Bronchial epithelial cell (primary cell): ENCODE results near the gene SULT2B1. TPM values are rescaled to one million over a fixed set of nuclear protein-coding genes. Genes with fewer than 3 reads are reported as not detected.

Experiments used
- DNase-seq: peaks from one replicate; pipeline ENCODE4 v3.0.0-alpha.2; 2010; ENCODE audit warnings: low read depth
- FAIRE-seq: peaks from 2 replicates; lab custom pipeline; 2011; peaks lifted over from hg19 to GRCh38; lab: Jason Lieb, UNC
- H3K27me3 ChIP-seq: 2 replicates; pipeline ENCODE4 v1.5.1; 2011; ENCODE audit warnings: low read length; ENCODE audit not compliant: control insufficient read depth, insufficient read depth
- H3K36me3 ChIP-seq: 2 replicates; pipeline ENCODE4 v1.5.1; 2011; ENCODE audit warnings: low read length; ENCODE audit not compliant: control insufficient read depth, insufficient read depth
- H3K4me3 ChIP-seq: 2 replicates; pipeline ENCODE4 v1.5.1; 2011; ENCODE audit warnings: mild to moderate bottlenecking, low read depth, low read length, control low read depth
- total RNA-seq: library from RNA; depleted of rRNA; stranded (reverse); fragments of >200 nt; gene quantifications from 2 replicates; pipeline ENCODE4 v1.2.1, GENCODE V29; 2014
- TF ChIP-seq, protein P1 (sequence below): IDR thresholded peaks from 2 replicates; pipeline ENCODE4 v1.5.1; 2011; ENCODE audit warnings: mild to moderate bottlenecking, moderate library complexity, low read length, control low read depth, inconsistent platforms; ENCODE audit not compliant: insufficient read depth, severe bottlenecking

The SULT2B1 gene
- total RNA-seq, 1 donor from 2014 or later: 3.4 TPM

DNA sequence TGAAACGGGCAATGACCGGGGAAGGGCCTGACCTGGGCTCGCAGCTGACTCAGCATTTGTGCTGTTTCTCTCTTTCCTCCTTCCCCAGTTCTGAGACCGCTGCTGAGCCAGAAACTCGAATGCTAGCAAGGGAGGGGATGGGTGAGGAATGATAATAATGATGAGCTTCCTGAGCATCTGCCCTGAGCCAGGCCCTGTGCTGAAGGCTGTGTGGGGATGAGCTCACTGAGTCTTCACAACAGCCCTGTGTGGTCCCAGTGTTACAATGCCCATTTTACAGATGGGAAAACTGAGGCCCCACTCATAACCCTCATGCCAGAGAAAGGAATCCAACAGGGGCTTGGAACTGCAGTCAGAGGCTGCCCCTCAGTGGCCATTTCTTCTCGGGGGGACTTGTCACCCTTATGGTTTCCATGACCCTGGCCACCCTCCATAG is 8.1 kb downstream of the SULT2B1 start:
- FAIRE-seq (no peak), DNase-seq (no peak)
- TF ChIP-seq, protein P1, sequence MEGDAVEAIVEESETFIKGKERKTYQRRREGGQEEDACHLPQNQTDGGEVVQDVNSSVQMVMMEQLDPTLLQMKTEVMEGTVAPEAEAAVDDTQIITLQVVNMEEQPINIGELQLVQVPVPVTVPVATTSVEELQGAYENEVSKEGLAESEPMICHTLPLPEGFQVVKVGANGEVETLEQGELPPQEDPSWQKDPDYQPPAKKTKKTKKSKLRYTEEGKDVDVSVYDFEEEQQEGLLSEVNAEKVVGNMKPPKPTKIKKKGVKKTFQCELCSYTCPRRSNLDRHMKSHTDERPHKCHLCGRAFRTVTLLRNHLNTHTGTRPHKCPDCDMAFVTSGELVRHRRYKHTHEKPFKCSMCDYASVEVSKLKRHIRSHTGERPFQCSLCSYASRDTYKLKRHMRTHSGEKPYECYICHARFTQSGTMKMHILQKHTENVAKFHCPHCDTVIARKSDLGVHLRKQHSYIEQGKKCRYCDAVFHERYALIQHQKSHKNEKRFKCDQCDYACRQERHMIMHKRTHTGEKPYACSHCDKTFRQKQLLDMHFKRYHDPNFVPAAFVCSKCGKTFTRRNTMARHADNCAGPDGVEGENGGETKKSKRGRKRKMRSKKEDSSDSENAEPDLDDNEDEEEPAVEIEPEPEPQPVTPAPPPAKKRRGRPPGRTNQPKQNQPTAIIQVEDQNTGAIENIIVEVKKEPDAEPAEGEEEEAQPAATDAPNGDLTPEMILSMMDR: no peak
- Histone ChIP-seq H3K36me3 (no peaks in the 10 kb centered on the region), H3K27me3 (no peaks in the 10 kb centered on the region), H3K4me3 (no peak overlapping the region)

GRCh38 chr19:48561412-48561811 is 9.4 kb downstream of the SULT2B1 start:
- DNase-seq (no peak), FAIRE-seq (no peak)
- no peak overlapping the region for H3K4me3 ChIP-seq
- TF ChIP-seq, protein P1: no peak
- no peaks in the 10 kb centered on the region for H3K36me3 ChIP-seq
- no peaks in the 10 kb centered on the region for H3K27me3 ChIP-seq

DNA sequence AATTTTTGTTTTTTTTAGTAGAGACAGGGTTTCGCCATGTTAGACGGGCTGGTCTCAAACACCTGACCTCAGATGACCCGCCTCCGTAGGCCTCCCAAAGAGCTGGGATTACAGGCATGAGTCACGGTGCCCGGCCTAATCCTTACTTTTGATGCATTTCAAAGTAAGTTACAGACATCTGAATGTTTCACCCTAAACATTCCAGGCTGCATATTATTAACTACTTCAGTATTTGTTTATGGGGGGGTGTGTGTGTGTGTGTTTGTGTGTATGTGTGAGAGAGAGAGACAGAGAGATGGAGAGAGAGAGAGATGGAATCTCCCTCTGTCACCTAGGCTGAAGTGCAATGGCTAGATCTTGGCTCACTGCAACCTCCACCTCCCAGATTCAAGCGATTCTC is 13.1 kb downstream of the SULT2B1 start:
- no peak for DNase-seq
- FAIRE-seq: no peak
- TF ChIP-seq, protein P1: no peak
- Histone ChIP-seq H3K27me3 (no peaks in the 10 kb centered on the region), H3K36me3 (no peaks in the 10 kb centered on the region), H3K4me3 (no peak overlapping the region)

GRCh38 chr19:48568345-48568886 is 16.4 kb downstream of the SULT2B1 start:
- DNase-seq (peak; percentile 85), FAIRE-seq (no peak)
- Histone ChIP-seq H3K27me3 (no peaks in the 10 kb centered on the region), H3K36me3 (no peaks in the 10 kb centered on the region), H3K4me3 (no peak overlapping the region)
- TF ChIP-seq, protein P1: no peak

GRCh38 chr19:48569814-48570213 is 17.8 kb downstream of the SULT2B1 start:
- TF ChIP-seq, protein P1: no peak
- FAIRE-seq (no peak), DNase-seq (no peak)
- Histone ChIP-seq H3K36me3 (no peaks in the 10 kb centered on the region), H3K27me3 (no peaks in the 10 kb centered on the region), H3K4me3 (no peak overlapping the region)
